GM19099 (cell line): ENCODE measurements around the gene SLC31A2.

Source experiments
- POLR2A ChIP-seq: IDR thresholded peaks from 3 replicates; pipeline ENCODE4 v1.6.1; 2011; ENCODE audit warnings: low read depth; ENCODE audit not compliant: insufficient read length; ENCODE audit errors: extremely low read depth

Gene SLC31A2

GRCh38 chr9:113151696-113152630 is 1.2 kb downstream of the SLC31A2 start:
- TF ChIP-seq POLR2A, result no peak

- TF ChIP-seq POLR2A, result no peak
Measured at GRCh38 chr9:113152699-113153098, 1.9 kb downstream of the SLC31A2 start.

GRCh38 chr9:113153599-113153998 is 2.8 kb downstream of the SLC31A2 start:
- TF ChIP-seq POLR2A, result no peak

GRCh38 chr9:113154471-113154870 is 3.7 kb downstream of the SLC31A2 start:
- TF ChIP-seq POLR2A, result no peak

GRCh38 chr9:113154946-113155345 is 4.1 kb downstream of the SLC31A2 start:
- TF ChIP-seq POLR2A, result no peak

- TF ChIP-seq POLR2A, result no peak
Measured at GRCh38 chr9:113155911-113156588, 5.2 kb downstream of the SLC31A2 start.

- no peak for TF ChIP-seq POLR2A
Measured at GRCh38 chr9:113156880-113157279, 6.1 kb downstream of the SLC31A2 start.

GRCh38 chr9:113158446-113158845 is 7.6 kb downstream of the SLC31A2 start:
- no peak for TF ChIP-seq POLR2A

GRCh38 chr9:113160571-113160970 is 9.8 kb downstream of the SLC31A2 start:
- TF ChIP-seq POLR2A, result no peak

- no peak for TF ChIP-seq POLR2A
Measured at GRCh38 chr9:113163001-113163400, 12.2 kb downstream of the SLC31A2 start.

- TF ChIP-seq POLR2A, result no peak
Measured at GRCh38 chr9:113164536-113165300, 13.9 kb downstream of the SLC31A2 start.

- TF ChIP-seq POLR2A, result no peak
Measured at GRCh38 chr9:113166039-113166438, 15.2 kb downstream of the SLC31A2 start.

GRCh38 chr9:113168809-113169208 is 18.0 kb downstream of the SLC31A2 start:
- no peak for TF ChIP-seq POLR2A

GRCh38 chr9:113173341-113173740 is 22.5 kb downstream of the SLC31A2 start:
- no peak for TF ChIP-seq POLR2A

- TF ChIP-seq POLR2A, result no peak
Measured at GRCh38 chr9:113176803-113177202, 26.0 kb downstream of the SLC31A2 start.

- no peak for TF ChIP-seq POLR2A
Measured at GRCh38 chr9:113177251-113177650, 26.4 kb downstream of the SLC31A2 start.

GRCh38 chr9:113178087-113178486 is 27.3 kb downstream of the SLC31A2 start:
- no peak for TF ChIP-seq POLR2A
